ENCODE results near the gene XK.
A peak's percentile ranks its signal among the peaks of the same experiment; 100 is the strongest.

XK gene

DNA sequence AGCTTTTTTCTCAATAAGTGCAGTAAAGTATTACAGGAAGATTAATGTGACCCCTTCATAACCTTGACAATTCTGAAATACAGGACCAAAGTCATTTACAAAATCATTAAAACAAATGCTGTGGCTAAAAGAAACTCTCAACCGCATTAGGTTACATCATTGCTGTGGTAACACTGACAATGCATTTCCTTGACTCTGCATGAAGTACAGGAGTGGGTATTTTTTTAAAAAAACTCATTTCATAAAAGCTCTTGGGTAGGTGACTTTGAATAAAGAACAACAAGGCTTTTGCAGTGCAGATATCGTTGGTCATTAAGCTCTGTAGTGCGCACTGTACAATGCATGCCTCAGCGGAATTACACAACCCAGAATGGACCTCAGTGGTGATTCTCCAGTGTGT lies 23.4 kb upstream of the XK start:
- DNase-seq = peak in 1 of 2 experiments; percentile 15
- TF ChIP-seq POLR2A (IDR thresholded peaks at IDR 0.05; ENCODE audit: low read length) = no peak
- TF ChIP-seq GATA1 (IDR thresholded peaks at IDR 0.05; ENCODE audit: low read depth, low read length) = no peak

DNA sequence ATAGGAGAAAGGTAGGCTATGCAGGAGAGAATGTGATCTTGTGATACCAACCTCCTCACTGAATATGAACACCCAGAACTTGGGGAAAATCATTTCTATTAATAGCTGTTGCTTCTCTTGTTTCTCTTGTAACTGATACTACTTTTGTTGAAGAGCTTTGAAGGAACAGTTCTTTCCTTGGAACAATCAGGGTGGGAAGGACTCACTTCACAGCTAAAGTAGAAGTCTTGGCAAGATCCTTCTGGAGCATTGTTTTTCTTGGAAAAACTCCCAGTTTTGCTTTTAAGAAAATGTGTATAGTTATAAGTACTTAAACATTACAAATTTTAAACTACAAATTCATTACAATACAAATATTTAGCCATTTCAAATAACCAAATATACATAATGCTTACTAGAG lies 19.1 kb upstream of the XK start:
- TF ChIP-seq POLR2A (IDR thresholded peaks at IDR 0.05; ENCODE audit: low read length) (no peak), GATA1 (IDR thresholded peaks at IDR 0.05; ENCODE audit: low read depth, low read length) (no peak)

DNA sequence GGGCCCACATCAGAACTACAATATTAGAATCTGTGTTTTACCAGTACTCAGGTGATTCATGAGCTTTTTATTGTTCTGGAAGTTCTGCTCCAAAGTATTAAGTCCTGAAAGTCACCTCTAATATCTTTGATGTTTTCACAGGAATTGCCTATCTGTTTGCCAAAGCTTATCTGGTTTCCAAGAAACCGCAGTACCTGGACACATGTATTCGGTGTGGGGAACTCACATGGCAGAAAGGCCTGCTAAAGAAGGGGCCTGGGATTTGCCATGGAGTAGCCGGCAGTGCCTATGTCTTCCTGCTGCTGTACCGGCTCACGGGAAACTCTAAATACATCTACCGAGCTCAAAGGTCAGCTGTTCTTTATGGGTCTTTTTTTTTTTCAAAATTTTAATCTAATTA lies 18.4 kb upstream of the XK start:
- TF ChIP-seq POLR2A (IDR thresholded peaks at IDR 0.05; ENCODE audit: low read length) (no peak), GATA1 (IDR thresholded peaks at IDR 0.05; ENCODE audit: low read depth, low read length) (no peak)
- no peak for DNase-seq

More for the DNA sequence above, 19.1 kb upstream of the XK start:
- no peak for DNase-seq

DNA sequence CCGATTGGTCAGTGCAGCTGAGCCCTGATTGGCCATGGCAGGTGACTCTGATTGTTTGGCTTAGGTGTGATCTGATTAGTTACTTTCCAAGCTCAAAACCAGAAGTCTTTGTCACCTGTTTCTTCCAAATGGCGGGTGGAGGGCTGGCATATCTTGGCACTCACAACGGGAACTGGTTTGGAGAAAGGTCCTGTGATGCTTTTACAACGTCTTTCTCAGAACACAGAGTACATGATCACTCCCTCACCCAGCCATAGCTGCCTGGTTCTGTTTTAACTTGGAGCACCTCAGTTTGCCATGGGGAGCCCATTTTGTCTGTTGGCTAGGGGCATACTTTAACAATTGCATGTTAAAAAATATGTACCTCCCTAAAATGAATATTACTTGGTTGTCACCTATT lies 13.0 kb upstream of the XK start:
- TF ChIP-seq GATA1 (IDR thresholded peaks at IDR 0.05; ENCODE audit: low read depth, low read length) (no peak), POLR2A (IDR thresholded peaks at IDR 0.05; ENCODE audit: low read length) (no peak)
- no peak for DNase-seq

DNA sequence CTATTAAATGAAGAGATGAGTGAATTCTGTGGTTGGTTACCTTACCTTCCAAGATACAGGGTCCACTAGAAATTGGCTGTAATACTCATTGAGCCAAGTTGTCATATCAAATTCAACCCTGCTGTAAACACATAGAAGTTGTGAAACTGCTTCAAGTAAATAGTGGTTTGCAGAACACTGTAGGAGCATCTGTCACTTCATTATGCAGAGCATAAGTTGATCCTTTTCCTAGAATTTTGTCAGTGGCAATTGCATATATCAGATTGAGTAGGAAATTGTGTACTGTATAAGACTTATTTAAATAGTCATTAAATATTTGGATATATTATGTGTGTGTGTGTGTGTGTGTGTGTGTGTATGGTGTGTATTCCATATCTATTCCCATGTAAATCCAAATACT lies 8.8 kb upstream of the XK start:
- DNase-seq = no peak
- TF ChIP-seq GATA1 (IDR thresholded peaks at IDR 0.05; ENCODE audit: low read depth, low read length) = no peak
- no peak for TF ChIP-seq POLR2A (IDR thresholded peaks at IDR 0.05; ENCODE audit: low read length)

DNA sequence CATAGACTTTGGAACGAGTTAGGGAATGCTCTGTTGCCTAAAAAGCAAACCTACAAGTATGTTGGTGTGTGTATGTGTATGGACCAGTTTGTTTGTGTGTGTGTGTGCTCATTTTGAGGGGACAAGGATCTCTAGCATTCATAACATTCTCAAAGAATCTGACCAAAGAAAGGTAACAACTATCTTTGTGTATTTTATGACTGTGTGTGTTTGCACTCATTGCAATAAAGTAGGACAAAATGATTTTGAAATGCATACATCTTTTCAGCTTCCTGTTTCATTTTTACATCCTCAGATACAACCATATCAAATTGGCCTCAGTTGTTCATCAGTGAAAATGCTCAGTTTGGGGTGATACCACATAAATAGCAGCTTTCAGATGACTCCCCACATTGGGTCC lies 8.3 kb upstream of the XK start:
- DNase-seq = no peak
- TF ChIP-seq POLR2A (IDR thresholded peaks at IDR 0.05; ENCODE audit: low read length) = no peak

DNA sequence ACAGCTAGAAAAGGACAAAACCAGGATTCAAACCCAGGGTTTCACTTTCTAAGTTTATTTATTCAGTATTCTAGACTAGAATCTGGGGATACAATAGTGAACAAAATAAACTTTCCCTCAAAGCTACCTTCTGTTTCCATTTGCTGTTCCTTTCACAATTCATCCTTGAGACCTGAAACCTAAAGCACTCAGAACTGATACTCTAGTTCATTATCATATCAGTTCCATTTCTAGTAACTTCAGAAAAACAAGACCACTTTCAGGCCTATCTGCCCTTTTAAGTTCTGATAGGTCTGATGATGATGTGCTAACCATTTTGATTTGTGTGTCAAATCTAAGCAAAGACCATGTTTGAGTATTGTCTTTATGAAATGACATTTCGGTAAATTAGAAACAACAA lies 7.8 kb upstream of the XK start:
- TF ChIP-seq POLR2A (IDR thresholded peaks at IDR 0.05; ENCODE audit: low read length) = no peak
- TF ChIP-seq GATA1 (IDR thresholded peaks at IDR 0.05; ENCODE audit: low read depth, low read length) = no peak

DNA sequence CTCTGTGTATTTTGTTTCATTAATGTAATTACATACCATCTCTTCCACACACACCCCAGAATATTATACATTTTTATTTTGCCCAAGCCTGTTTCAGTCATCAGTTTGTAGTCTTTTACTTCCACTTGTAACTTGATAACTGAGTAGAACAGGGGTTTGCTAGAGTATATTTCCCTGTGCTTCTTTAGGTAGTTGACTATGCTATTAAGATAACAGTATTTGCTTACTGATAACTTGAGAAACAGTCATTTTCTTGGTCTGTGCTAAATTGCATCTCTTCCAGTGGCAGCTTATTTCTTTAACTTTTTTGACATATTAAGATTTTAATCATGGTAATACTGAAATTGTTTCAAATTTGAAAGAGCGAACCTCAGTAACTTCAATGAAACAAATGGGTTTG lies 7.0 kb upstream of the XK start:
- DNase-seq = peak; percentile 20 to 23
- TF ChIP-seq GATA1 (IDR thresholded peaks at IDR 0.05; ENCODE audit: low read depth, low read length) (no peak), POLR2A (IDR thresholded peaks at IDR 0.05; ENCODE audit: low read length) (no peak)

More for the DNA sequence above, 7.8 kb upstream of the XK start:
- peak; percentile 2 to 11 for DNase-seq

DNA sequence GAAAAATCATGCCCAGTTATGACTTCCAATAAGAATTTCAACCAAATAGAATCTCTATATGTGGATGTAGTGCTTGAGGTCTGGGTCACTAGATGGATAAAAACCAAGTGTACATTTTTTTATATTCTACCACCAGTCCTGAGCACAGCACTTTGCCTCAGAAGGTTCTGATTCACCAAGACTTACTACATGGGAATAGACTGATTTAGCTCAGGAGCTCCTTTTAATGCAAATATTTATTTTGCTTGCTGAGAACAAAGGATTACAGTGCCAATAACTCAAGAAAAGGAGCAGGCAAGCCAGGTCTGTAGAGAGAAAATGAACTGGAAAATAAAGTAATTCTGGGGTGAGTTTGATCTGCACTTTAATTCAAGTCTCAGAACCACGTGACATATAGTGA lies 6.4 kb upstream of the XK start:
- peak in 1 of 2 experiments; percentile 11 for DNase-seq
- TF ChIP-seq POLR2A (IDR thresholded peaks at IDR 0.05; ENCODE audit: low read length) = no peak
- no peak for TF ChIP-seq GATA1 (IDR thresholded peaks at IDR 0.05; ENCODE audit: low read depth, low read length)

DNA sequence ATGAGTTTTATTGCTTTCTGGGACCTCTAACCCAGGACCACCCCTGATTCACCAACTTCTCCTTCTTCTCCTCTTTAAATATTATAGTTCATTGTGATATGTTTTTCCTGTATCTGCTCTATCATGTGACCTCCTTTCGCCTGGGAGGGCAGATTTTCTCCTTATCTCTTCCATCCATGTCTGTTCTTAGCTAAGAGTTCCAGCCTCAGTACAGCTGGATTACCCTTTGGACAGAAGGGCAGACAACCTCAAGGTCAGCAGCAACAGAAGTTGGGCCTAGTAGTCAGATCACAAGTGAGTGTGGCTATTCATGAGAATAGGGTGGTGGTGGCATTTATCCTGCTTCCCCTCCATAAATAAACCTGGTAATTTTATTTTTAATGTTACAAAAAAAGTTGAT lies 5.7 kb upstream of the XK start:
- TF ChIP-seq POLR2A (IDR thresholded peaks at IDR 0.05; ENCODE audit: low read length) (peak; percentile 47), GATA1 (IDR thresholded peaks at IDR 0.05; ENCODE audit: low read depth, low read length) (peak; percentile 23)
- DNase-seq = peak; percentile 81 to 93

DNA sequence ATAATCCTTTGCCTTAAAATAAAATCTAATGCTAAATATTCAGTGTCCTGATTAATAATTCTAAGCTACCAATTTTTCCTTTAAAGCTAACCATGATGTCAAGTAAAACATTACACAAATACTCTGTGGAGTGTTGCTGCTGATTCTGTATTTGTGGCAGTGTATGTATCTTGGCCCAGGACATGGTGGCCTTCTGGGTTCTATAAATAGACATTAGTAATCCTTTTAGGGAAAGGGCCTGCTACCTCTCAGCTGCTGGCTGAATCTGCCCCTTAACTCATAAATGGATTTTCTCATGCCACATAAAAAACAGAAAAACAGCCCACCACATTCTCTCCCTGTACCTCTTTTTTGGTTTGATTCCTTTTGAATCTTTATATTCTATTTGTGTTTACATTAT lies 1.2 kb upstream of the XK start:
- peak; percentile 29 to 42 for DNase-seq
- no peak for TF ChIP-seq GATA1 (IDR thresholded peaks at IDR 0.05; ENCODE audit: low read depth, low read length)
- no peak for TF ChIP-seq POLR2A (IDR thresholded peaks at IDR 0.05; ENCODE audit: low read length)

DNA sequence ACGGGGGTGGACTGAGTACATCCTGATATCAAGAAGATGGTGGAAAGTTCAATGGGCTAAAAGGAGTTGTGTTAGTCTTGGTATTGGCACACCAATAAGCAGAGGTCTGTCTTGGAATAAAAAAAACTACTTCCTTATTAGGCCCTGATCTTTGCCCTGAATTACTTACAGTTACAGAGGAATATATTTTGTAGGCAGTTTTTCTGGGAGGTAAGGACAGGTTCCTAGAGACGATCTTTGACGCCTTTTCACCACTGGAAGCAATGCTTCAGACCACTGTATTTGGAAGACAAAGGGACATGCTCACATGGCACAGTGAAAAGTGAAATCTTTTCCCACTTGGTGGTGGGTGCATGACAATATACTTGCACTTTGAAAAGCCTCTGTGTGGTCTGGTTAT lies 618 bp upstream of the XK start:
- peak; percentile 48 to 50 for DNase-seq
- TF ChIP-seq GATA1 (IDR thresholded peaks at IDR 0.05; ENCODE audit: low read depth, low read length) (no peak), POLR2A (IDR thresholded peaks at IDR 0.05; ENCODE audit: low read length) (no peak)

DNA sequence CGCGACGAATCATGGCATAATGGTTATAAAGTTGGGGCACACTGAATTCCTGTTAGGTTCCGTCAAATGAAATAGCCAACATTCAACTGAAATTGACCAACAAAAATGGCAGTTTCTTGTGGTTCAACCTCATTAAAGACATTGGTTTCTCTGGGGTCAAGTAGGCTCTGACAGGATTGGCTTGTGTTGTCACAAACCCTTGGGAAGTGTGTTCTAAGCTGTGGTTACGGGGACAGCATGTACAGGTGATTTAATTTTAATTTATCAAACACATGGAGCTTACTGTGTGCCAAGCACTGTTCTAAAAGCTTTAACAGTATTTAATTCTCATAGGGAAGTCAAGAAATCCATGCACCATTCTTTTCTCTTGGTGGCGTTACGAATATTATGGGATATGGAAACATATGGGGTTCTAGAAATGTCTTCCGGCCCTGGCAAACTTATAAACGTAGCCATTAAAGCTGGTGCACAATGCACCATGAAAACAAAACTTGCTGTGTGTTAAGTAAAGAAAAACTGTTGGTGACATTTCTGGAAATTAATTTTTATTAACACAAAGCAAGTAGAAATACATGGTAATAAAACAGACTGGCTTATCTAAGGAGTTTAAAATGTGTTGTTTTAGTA lies 891 bp downstream of the XK start:
- no peak for TF ChIP-seq POLR2A (IDR thresholded peaks at IDR 0.05; ENCODE audit: low read length)
- no peak for TF ChIP-seq GATA1 (IDR thresholded peaks at IDR 0.05; ENCODE audit: low read depth, low read length)

DNA sequence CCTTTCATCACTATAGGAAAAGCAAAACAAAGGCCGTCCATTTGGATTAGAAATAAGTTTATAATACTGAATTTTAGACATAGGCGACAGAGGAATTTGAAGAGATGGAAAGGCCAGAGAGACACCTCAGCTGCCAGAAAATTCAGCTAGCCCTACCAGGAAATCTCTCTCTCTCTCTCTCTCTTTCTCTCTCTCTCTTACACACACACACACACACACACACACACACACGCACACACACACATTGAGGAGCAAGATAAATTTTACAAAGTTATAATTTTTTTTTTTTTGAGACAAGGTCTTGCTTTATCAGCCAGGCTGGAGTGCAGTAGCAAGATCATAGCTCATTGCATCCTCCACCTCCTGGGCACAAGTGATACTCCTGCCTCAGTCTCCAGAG lies 1.4 kb downstream of the XK start:
- DNase-seq = peak; percentile 58 to 71
- TF ChIP-seq GATA1 (IDR thresholded peaks at IDR 0.05; ENCODE audit: low read depth, low read length) (no peak), POLR2A (IDR thresholded peaks at IDR 0.05; ENCODE audit: low read length) (no peak)

More for the DNA sequence above, 891 bp downstream of the XK start:
- peak; percentile 62 to 63 for DNase-seq

DNA sequence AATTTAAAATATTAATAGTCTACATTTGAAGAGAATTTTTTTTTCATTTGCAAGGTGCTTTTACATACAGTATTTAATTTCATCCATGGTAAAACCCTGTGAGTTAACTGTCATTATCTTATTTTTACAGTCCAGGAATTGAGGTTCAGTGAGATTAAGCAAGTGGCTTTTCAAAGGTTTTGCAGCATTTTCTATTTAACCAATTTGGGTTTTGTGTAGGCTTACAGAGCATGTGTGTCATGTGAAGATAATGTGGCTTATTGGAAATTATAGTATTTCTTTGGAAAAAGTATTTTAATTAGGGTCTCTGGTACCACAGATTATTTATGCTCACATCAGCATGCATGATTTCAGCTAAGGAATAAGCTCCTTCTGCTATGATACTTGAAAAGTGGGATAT lies 4.5 kb downstream of the XK start:
- TF ChIP-seq POLR2A (IDR thresholded peaks at IDR 0.05; ENCODE audit: low read length) = no peak
- TF ChIP-seq GATA1 (IDR thresholded peaks at IDR 0.05; ENCODE audit: low read depth, low read length) = no peak
- DNase-seq = peak; percentile 35 to 66

DNA sequence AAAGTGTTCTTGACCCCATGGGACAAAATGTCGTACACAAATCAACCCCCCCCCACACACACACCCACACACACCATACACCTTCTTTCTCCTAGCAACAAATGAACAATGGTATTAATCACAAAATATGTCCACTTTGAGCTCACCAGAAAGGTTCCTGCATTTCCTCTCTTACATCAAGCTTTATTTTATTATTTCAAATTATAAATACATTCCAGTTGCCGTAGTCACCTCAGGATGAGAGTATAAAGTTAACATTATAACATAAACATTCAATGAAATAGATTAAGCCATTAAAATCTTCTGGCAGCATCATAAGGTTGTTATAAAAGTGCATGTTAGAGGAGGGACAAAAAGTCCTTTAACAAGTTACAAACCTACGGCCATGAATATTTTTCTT lies 7.3 kb downstream of the XK start:
- DNase-seq = no peak
- TF ChIP-seq POLR2A (IDR thresholded peaks at IDR 0.05; ENCODE audit: low read length) = no peak
